Endothelial cell of umbilical vein (primary cell): ENCODE results near the gene TMEM131. TPM values are rescaled to one million over a fixed set of nuclear protein-coding genes. Genes with fewer than 3 reads are reported as not detected.

ENCODE experiments used
- BruUV-seq: library from RNA; stranded (reverse); fragments of 400-500 nt; replicated peaks from 2 replicates; lab custom pipeline; 2021; lab: Mats Ljungman, UMichigan
- CTCF ChIA-PET: fragments of 300-600, 350-600 bp; sonication (Branson Sonifier 250); formaldehyde crosslinking; loops from one replicate; lab custom pipeline; 2021; ENCODE audit warnings: antibody characterized with exemption, inconsistent platforms; lab: Charles Lee
- POLR2A ChIA-PET: fragments of 300-600, 350-600 bp; sonication (Branson Sonifier 250); formaldehyde crosslinking; loops from one replicate; lab custom pipeline; 2021; ENCODE audit warnings: antibody characterized with exemption, inconsistent platforms; lab: Charles Lee
- DNase-seq: peaks from one replicate; pipeline ENCODE4 v3.0.0-alpha.2; 2011; ENCODE audit warnings: low read depth, low spot score
- FAIRE-seq: peaks from 2 replicates; lab custom pipeline; 2011; peaks lifted over from hg19 to GRCh38; lab: Jason Lieb, UNC
- H2AFZ ChIP-seq: 2 replicates; pipeline ENCODE4 v1.6.0; 2012; ENCODE audit warnings: low read depth, low read length, control low read depth, inconsistent platforms
- H3K27ac ChIP-seq: 2 replicates; pipeline ENCODE4 v1.5.1; 2011; ENCODE audit warnings: low read depth, mild to moderate bottlenecking, control low read depth, low read length, moderate library complexity; ENCODE audit not compliant: insufficient read depth
- H3K27me3 ChIP-seq, 2 experiments: 2 replicates each; pipeline versions ENCODE4 v1.6.0 to v1.6.1; 2011; ENCODE audit warnings: low read length in 2 of 2, mixed read lengths in 1 of 2; ENCODE audit not compliant: control insufficient read depth in 2 of 2, insufficient read depth in 2 of 2
- H3K36me3 ChIP-seq, 2 experiments: 2 replicates in 1 of 2; 3 replicates in 1 of 2; pipeline ENCODE4 v1.5.1; 2011; ENCODE audit warnings: low read length in 2 of 2, mild to moderate bottlenecking in 1 of 2, moderate library complexity in 1 of 2; ENCODE audit not compliant: control insufficient read depth in 2 of 2, insufficient read depth in 2 of 2; ENCODE audit errors: extremely low read depth in 1 of 2
- H3K4me1 ChIP-seq: 3 replicates; pipeline ENCODE4 v1.5.1; 2011; ENCODE audit warnings: mild to moderate bottlenecking, low read length; ENCODE audit not compliant: control insufficient read depth, insufficient read depth; ENCODE audit errors: extremely low read depth
- H3K4me2 ChIP-seq: 2 replicates; pipeline ENCODE4 v1.6.1; 2011; ENCODE audit warnings: low read length, control low read depth, mixed read lengths; ENCODE audit not compliant: insufficient read depth
- H3K4me3 ChIP-seq, 3 experiments: fragments of 200-600 bp in 1 of 3; sonication (generic), shearing (Covaris generic) in 1 of 3; replicated peaks in 1 of 3; 2 replicates each; pipeline ENCODE4 v1.5.1; 2011 to 2016; ENCODE audit warnings: control low read depth in 3 of 3, low read length in 3 of 3, mild to moderate bottlenecking in 2 of 3, inconsistent platforms in 1 of 3, low read depth in 1 of 3, moderate library complexity in 1 of 3; ENCODE audit not compliant: insufficient read depth in 1 of 3
- H3K79me2 ChIP-seq: 2 replicates; pipeline ENCODE4 v1.6.0; 2012; ENCODE audit warnings: low read length, inconsistent platforms; ENCODE audit not compliant: control insufficient read depth, insufficient read depth
- H3K9ac ChIP-seq: replicated peaks from 2 replicates; pipeline ENCODE3; 2011; ENCODE audit warnings: low read length, control low read depth; ENCODE audit not compliant: insufficient read depth; ENCODE audit errors: extremely low read depth
- H3K9me1 ChIP-seq: replicated peaks from 3 replicates; pipeline ENCODE4 v1.6.0; 2011; ENCODE audit warnings: mild to moderate bottlenecking, low read length; ENCODE audit not compliant: control insufficient read depth, insufficient read depth; ENCODE audit errors: extremely low read depth
- H3K9me3 ChIP-seq: replicated peaks from 2 replicates; pipeline ENCODE4 v1.5.1; 2012; ENCODE audit warnings: low read length, inconsistent platforms; ENCODE audit not compliant: control insufficient read depth, insufficient read depth
- H4K20me1 ChIP-seq: replicated peaks from 2 replicates; pipeline ENCODE3; 2011; ENCODE audit warnings: mild to moderate bottlenecking, low read length; ENCODE audit not compliant: control insufficient read depth, insufficient read depth; ENCODE audit errors: extremely low read depth
- CTCF ChIP-seq, 2 donors: IDR thresholded peaks; 1 replicate in 1 of 2; 2 replicates in 1 of 2; pipeline ENCODE4 v1.5.1; 2011; ENCODE audit warnings: low read length in 2 of 2, mild to moderate bottlenecking in 2 of 2, moderate library complexity in 2 of 2, control low read depth in 1 of 2, inconsistent platforms in 1 of 2, low read depth in 1 of 2; ENCODE audit not compliant: insufficient read depth in 1 of 2; ENCODE audit errors: extremely low read depth in 1 of 2
- EZH2 ChIP-seq: IDR thresholded peaks from 2 replicates; pipeline ENCODE4 v1.6.1; 2012; ENCODE audit warnings: borderline replicate concordance, low read depth, mild to moderate bottlenecking, moderate library complexity, low read length, inconsistent platforms; ENCODE audit not compliant: severe bottlenecking
- FOS ChIP-seq: IDR thresholded peaks from 2 replicates; pipeline ENCODE4 v1.6.1; 2011; ENCODE audit warnings: mild to moderate bottlenecking, low read length, moderate library complexity, borderline replicate concordance; ENCODE audit not compliant: insufficient read depth
- GATA2 ChIP-seq: IDR thresholded peaks from 2 replicates; pipeline ENCODE4 v1.7.0; 2011; ENCODE audit warnings: low read depth, mild to moderate bottlenecking, moderate library complexity, mixed read lengths, low read length; ENCODE audit not compliant: insufficient read length, insufficient read depth
- JUN ChIP-seq: IDR thresholded peaks from 2 replicates; pipeline ENCODE4 v1.6.1; 2011; ENCODE audit warnings: borderline replicate concordance, low read depth; ENCODE audit not compliant: insufficient read length, insufficient read depth
- MYC ChIP-seq: IDR thresholded peaks from one replicate; pipeline ENCODE4 v1.6.1; 2011; ENCODE audit warnings: mild to moderate bottlenecking, low read depth, low read length
- POLR2A ChIP-seq: IDR thresholded peaks from 2 replicates; pipeline ENCODE4 v1.6.1; 2012; ENCODE audit warnings: low read depth, mild to moderate bottlenecking, control low read depth, low read length
- POLR2AphosphoS5 ChIP-seq: IDR thresholded peaks from 2 replicates; pipeline ENCODE4 v1.6.1; 2012; ENCODE audit warnings: low read depth, mild to moderate bottlenecking, control low read depth, low read length, moderate library complexity; ENCODE audit not compliant: insufficient read depth
- dilution Hi-C: fragments of 300-500 bp; cut with MboI; formaldehyde crosslinking; loops from one replicate; pipeline ENCODE4 v1.15.0; 2019; ENCODE audit warnings: low sequenced_read_pairs; ENCODE audit not compliant: extremely low pct_ligation_motif_present
- intact Hi-C: fragments of 100-400 bp; cut with micrococcal nuclease; formaldehyde crosslinking; loops from one replicate; pipeline ENCODE4 v1.10.0; 2022
- polyA plus RNA-seq, 4 experiments: library from polyadenylated mRNA; depleted of rRNA in 3 of 4; stranded (reverse) in 3 of 4; unstranded in 1 of 4; fragments of >200 nt; gene quantifications; 2 replicates each; pipeline versions ENCODE4 v1.2.1 to v1.2.3, GENCODE V29; 2011 to 2012; ENCODE audit warnings: missing spikeins in 1 of 4
- total RNA-seq: library from RNA; stranded (reverse); gene quantifications from 2 replicates; pipeline ENCODE4 v1.2.3, GENCODE V29; 2021
- TF ChIP-seq, protein P1 (sequence below): IDR thresholded peaks from 2 replicates; pipeline ENCODE4 v1.6.1; 2011; ENCODE audit not compliant: insufficient read depth, insufficient read length

TMEM131 gene
- total and polyA plus RNA-seq, 2 donors (not counting 3 experiments of a cell fraction or from before 2014, with no cell fraction given), result 12.2 to 28.6 TPM

- no peaks in the 10 kb centered on the region for H3K9me1 ChIP-seq
- peak overlapping the region; percentile 82 for H3K9ac ChIP-seq
- H3K4me2 ChIP-seq, result peak overlapping the region; percentile 99
- POLR2A ChIA-PET, result no interaction called here
- no peaks in the 10 kb centered on the region for H3K36me3 ChIP-seq
- CTCF ChIA-PET, result interaction anchor here (0.8 to 1.3 kb wide), 4 partner anchors 13 to 390 kb away, joined by 3 to 6 read pairs (median 5); no protein-coding TSS in a partner anchor
- H3K9me3 ChIP-seq, result no peaks in the 10 kb centered on the region
- H3K79me2 ChIP-seq, result peaks cover 43% of the 10 kb centered on the region
- DNase-seq (peak; percentile 55), FAIRE-seq (peak; percentile 74)
- TF ChIP-seq, protein P1, sequence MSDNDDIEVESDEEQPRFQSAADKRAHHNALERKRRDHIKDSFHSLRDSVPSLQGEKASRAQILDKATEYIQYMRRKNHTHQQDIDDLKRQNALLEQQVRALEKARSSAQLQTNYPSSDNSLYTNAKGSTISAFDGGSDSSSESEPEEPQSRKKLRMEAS, result no peak
- peak; percentile 12 for TF ChIP-seq POLR2A
- H4K20me1 ChIP-seq, result peaks cover 7% of the 10 kb centered on the region
- intact Hi-C loops, result loop anchor here (1.0 kb wide), 2 partner anchors 126 to 189 kb away; no protein-coding TSS in a partner anchor
- H2AFZ ChIP-seq, result peak overlapping the region; percentile 98
- peaks cover under 1 to 5% of the 10 kb centered on the region in 2 experiments for H3K27me3 ChIP-seq
- H3K4me1 ChIP-seq, result peaks cover 17% of the 10 kb centered on the region
- dilution Hi-C loops, result no loop called here
- peak overlapping the region; percentile 59 to 99 (median 97) for H3K4me3 ChIP-seq
- peak overlapping the region; percentile 79 for H3K27ac ChIP-seq
- no TSS peak for BruUV-seq
Observed at GRCh38 chr2:97995026-97995733, 568 bp downstream of the TMEM131 start.

- no peaks in the 10 kb centered on the region for H3K36me3 ChIP-seq
- H3K79me2 ChIP-seq, result peaks cover 50% of the 10 kb centered on the region
- ChIA-PET POLR2A (no interaction called here), CTCF (interaction anchor here (0.8 to 1.3 kb wide), 3 partner anchors 12 to 390 kb away, joined by 3 to 6 read pairs (median 4); no protein-coding TSS in a partner anchor)
- DNase-seq (no peak), FAIRE-seq (peak; percentile 15)
- peak overlapping the region; percentile 99 for H3K4me2 ChIP-seq
- H3K9me1 ChIP-seq, result no peaks in the 10 kb centered on the region
- H3K4me3 ChIP-seq, result peak overlapping the region; percentile 59 to 99 (median 97)
- TF ChIP-seq CTCF (IDR thresholded peaks at IDR 0.05; ENCODE audit: extremely low read depth in 1 of 2, insufficient read depth in 1 of 2, low read depth in 1 of 2, low read length in 2 of 2), result no peak
- no peak for TF ChIP-seq POLR2A
- no peak for TF ChIP-seq POLR2AphosphoS5
- no peak for TF ChIP-seq GATA2
- TF ChIP-seq MYC, result no peak
- TF ChIP-seq EZH2, result no peak
- TF ChIP-seq JUN, result no peak
- TF ChIP-seq, protein P1, result no peak
- TF ChIP-seq FOS, result no peak
- peak overlapping the region; percentile 82 for H3K9ac ChIP-seq
- peaks cover 17% of the 10 kb centered on the region for H3K4me1 ChIP-seq
- H2AFZ ChIP-seq, result peak overlapping the region; percentile 98
- H3K27ac ChIP-seq, result no peak overlapping the region
- H3K9me3 ChIP-seq, result no peaks in the 10 kb centered on the region
- peaks cover 0 to 2% of the 10 kb centered on the region in 2 experiments for H3K27me3 ChIP-seq
- BruUV-seq, result TSS peak; percentile 27
- peaks cover 8% of the 10 kb centered on the region for H4K20me1 ChIP-seq
- dilution Hi-C loops, result no loop called here
- intact Hi-C loops, result no loop called here
Observed at GRCh38 chr2:97994476-97994875, 1.3 kb downstream of the TMEM131 start.
